H9 (cell line): Measurements from ENCODE around the gene OR51E1. TPM values are rescaled to one million over a fixed set of nuclear protein-coding genes. Genes with fewer than 3 reads are reported as not detected.

Experiments
- DNase-seq: peaks from one replicate; pipeline ENCODE4 v3.0.0-alpha.2; 2017
- H2AFZ ChIP-seq: one replicate; pipeline ENCODE4 v1.6.1; 2013; ENCODE audit warnings: mild to moderate bottlenecking, low read length, control low read depth, moderate library complexity
- H2AK5ac ChIP-seq: 2 replicates; pipeline ENCODE4 v1.6.1; 2013; ENCODE audit warnings: low read length, control low read depth, mixed read lengths; ENCODE audit not compliant: insufficient read length
- H2BK120ac ChIP-seq: one replicate; pipeline ENCODE4 v1.6.1; 2013; ENCODE audit warnings: low read depth, mild to moderate bottlenecking, low read length, control low read depth, inconsistent platforms; ENCODE audit not compliant: poor library complexity, severe bottlenecking
- H2BK12ac ChIP-seq: 2 replicates; pipeline ENCODE4 v1.6.1; 2013; ENCODE audit warnings: low read length, control low read depth, mixed read lengths, low read depth; ENCODE audit not compliant: insufficient read length
- H2BK15ac ChIP-seq: 2 replicates; pipeline ENCODE4 v1.6.1; 2013; ENCODE audit warnings: low read depth, low read length, control low read depth
- H2BK20ac ChIP-seq: one replicate; pipeline ENCODE4 v1.6.1; 2013; ENCODE audit warnings: low read depth, mild to moderate bottlenecking, low read length, control low read depth, inconsistent platforms; ENCODE audit not compliant: poor library complexity, severe bottlenecking
- H2BK5ac ChIP-seq: 2 replicates; pipeline ENCODE4 v1.6.1; 2013; ENCODE audit warnings: low read length, control low read depth, mixed read lengths; ENCODE audit not compliant: insufficient read length
- H3K14ac ChIP-seq: 2 replicates; pipeline ENCODE4 v1.6.1; 2013; ENCODE audit warnings: low read length, control low read depth; ENCODE audit not compliant: insufficient read depth
- H3K18ac ChIP-seq: 2 replicates; pipeline ENCODE4 v1.6.1; 2013; ENCODE audit warnings: low read depth, mild to moderate bottlenecking, mixed read lengths, low read length, control low read depth; ENCODE audit not compliant: insufficient read length
- H3K23ac ChIP-seq: 2 replicates; pipeline ENCODE4 v1.6.1; 2013; ENCODE audit warnings: low read length, control low read depth, mixed read lengths, low read depth; ENCODE audit not compliant: insufficient read length
- H3K23me2 ChIP-seq: 2 replicates; pipeline ENCODE4 v1.6.1; 2013; ENCODE audit warnings: low read depth, mild to moderate bottlenecking, mixed read lengths, low read length, control low read depth; ENCODE audit not compliant: insufficient read length, poor library complexity, severe bottlenecking
- H3K27ac ChIP-seq: 2 replicates; pipeline ENCODE4 v1.5.1; 2013; ENCODE audit warnings: low read length, control low read depth, mixed read lengths, low read depth; ENCODE audit not compliant: insufficient read length
- H3K27me3 ChIP-seq: 2 replicates; pipeline ENCODE4 v1.6.1; 2013; ENCODE audit warnings: low read length, control low read depth, inconsistent platforms; ENCODE audit not compliant: insufficient read depth
- H3K4ac ChIP-seq: 2 replicates; pipeline ENCODE4 v1.6.1; 2013; ENCODE audit warnings: low read depth, mild to moderate bottlenecking, control low read depth, inconsistent platforms, low read length, moderate library complexity
- H3K4me1 ChIP-seq: 2 replicates; pipeline ENCODE4 v1.6.1; 2013; ENCODE audit warnings: low read length, control low read depth, inconsistent platforms; ENCODE audit not compliant: insufficient read depth
- H3K4me2 ChIP-seq: 2 replicates; pipeline ENCODE4 v1.6.1; 2013; ENCODE audit warnings: low read length, control low read depth, mixed read lengths; ENCODE audit not compliant: insufficient read length, insufficient read depth
- H3K56ac ChIP-seq: 2 replicates; pipeline ENCODE4 v1.6.1; 2013; ENCODE audit warnings: low read depth, mild to moderate bottlenecking, mixed read lengths, low read length, control low read depth; ENCODE audit not compliant: insufficient read length
- H3K79me1 ChIP-seq: 2 replicates; pipeline ENCODE4 v1.6.1; 2013; ENCODE audit warnings: low read depth, mild to moderate bottlenecking, moderate library complexity, low read length, control low read depth, inconsistent platforms; ENCODE audit not compliant: insufficient read depth, poor library complexity, severe bottlenecking
- H3K79me2 ChIP-seq: 2 replicates; pipeline ENCODE4 v1.6.1; 2013; ENCODE audit warnings: low read length, control low read depth, inconsistent platforms; ENCODE audit not compliant: insufficient read depth
- H3K9ac ChIP-seq: 2 replicates; pipeline ENCODE4 v1.6.1; 2013; ENCODE audit warnings: low read length, control low read depth, mixed read lengths; ENCODE audit not compliant: insufficient read length; ENCODE audit errors: extremely low read depth
- H3K9me3 ChIP-seq: one replicate; pipeline ENCODE4 v1.6.1; 2013; ENCODE audit warnings: low read depth, low read length, inconsistent platforms; ENCODE audit not compliant: control insufficient read depth
- H3T11ph ChIP-seq: one replicate; pipeline ENCODE4 v1.6.1; 2013; ENCODE audit warnings: mild to moderate bottlenecking, low read length, control low read depth, inconsistent platforms
- H4K20me1 ChIP-seq: one replicate; pipeline ENCODE4 v1.6.1; 2013; ENCODE audit not compliant: control insufficient read depth, insufficient read length, insufficient read depth
- H4K5ac ChIP-seq: 2 replicates; pipeline ENCODE4 v1.6.1; 2013; ENCODE audit warnings: low read depth, mild to moderate bottlenecking, mixed read lengths, low read length, control low read depth; ENCODE audit not compliant: insufficient read length
- H4K8ac ChIP-seq: replicated peaks from 2 replicates; pipeline ENCODE4 v1.6.1; 2013; ENCODE audit warnings: low read length, control low read depth, mixed read lengths, low read depth; ENCODE audit not compliant: insufficient read length
- H4K91ac ChIP-seq: 2 replicates; pipeline ENCODE4 v1.6.1; 2013; ENCODE audit warnings: low read depth, mild to moderate bottlenecking, moderate library complexity, mixed read lengths, low read length, control low read depth; ENCODE audit not compliant: insufficient read length
- H3K27ac Mint-ChIP-seq, 3 experiments: 2 replicates in 2 of 3; 3 replicates in 1 of 3; pipeline ENCODE4 v1.8.0; 2020 to 2021; ENCODE audit warnings: mixed read lengths in 3 of 3, mild to moderate bottlenecking in 1 of 3, moderate library complexity in 1 of 3
- H3K27me3 Mint-ChIP-seq: 2 replicates; pipeline ENCODE4 v1.8.0; 2021; ENCODE audit warnings: low read depth, mild to moderate bottlenecking, moderate library complexity, mixed read lengths
- H3K36me3 Mint-ChIP-seq, 3 experiments: 2 replicates in 2 of 3; 3 replicates in 1 of 3; pipeline ENCODE4 v1.8.0; 2020 to 2021; ENCODE audit warnings: low read depth in 3 of 3, mixed read lengths in 3 of 3; ENCODE audit not compliant: insufficient read depth in 1 of 3
- H3K4me1 Mint-ChIP-seq, 2 experiments: 2 replicates each; pipeline ENCODE4 v1.8.0; 2020; ENCODE audit warnings: mixed read lengths in 2 of 2
- H3K4me3 Mint-ChIP-seq, 2 experiments: 2 replicates in 1 of 2; 3 replicates in 1 of 2; pipeline ENCODE4 v1.8.0; 2020 to 2021; ENCODE audit warnings: mild to moderate bottlenecking in 2 of 2, mixed read lengths in 2 of 2, moderate library complexity in 1 of 2
- H3K9me3 Mint-ChIP-seq, 2 experiments: 2 replicates in 1 of 2; 3 replicates in 1 of 2; pipeline ENCODE4 v1.8.0; 2020; ENCODE audit warnings: mild to moderate bottlenecking in 2 of 2, mixed read lengths in 2 of 2, moderate library complexity in 1 of 2
- CTCF ChIP-seq: fragments of 200-600 bp; sonication (generic); conservative IDR thresholded peaks from 3 replicates; pipeline ENCODE4 v1.8.0; 2021; ENCODE audit warnings: antibody characterized with exemption, mild to moderate bottlenecking
- WGBS: extraction: QIAGEN DNeasy Blood & Tissue Kit; methylation state at CpG from one replicate; pipeline ENCODE4 v1.1.7; 2013; ENCODE audit warnings: missing lambda C conversion rate, low lambda C conversion rate, mixed read lengths; ENCODE audit not compliant: insufficient read length; ENCODE audit errors: extremely low coverage; 5-methylcytosine and 5-hydroxymethylcytosine counted together
- total RNA-seq: library from RNA; stranded (reverse); gene quantifications from 2 replicates; pipeline ENCODE4 v1.2.1, GENCODE V29; 2021

Gene OR51E1
- total RNA-seq, 1 experiment from 2014 or later, result not detected

GRCh38 chr11:4684631-4685285 lies 41.0 kb downstream of the OR51E1 start:
- Histone ChIP-seq H3K4ac (no peak overlapping the region), H2AFZ (no peak overlapping the region), H4K5ac (no peak overlapping the region), H3K4me2 (no peak overlapping the region), H3K9ac (no peak overlapping the region), H3K79me2 (no peaks in the 10 kb centered on the region), H3K18ac (no peak overlapping the region), H3K14ac (no peak overlapping the region), H4K20me1 (no peaks in the 10 kb centered on the region), H2BK5ac (no peak overlapping the region), H4K8ac (no peak overlapping the region), H3K9me3 (no peaks in the 10 kb centered on the region), H3K27me3 (no peaks in the 10 kb centered on the region), H3K56ac (no peak overlapping the region), H4K91ac (no peak overlapping the region), H3K27ac (no peak overlapping the region), H3T11ph (no peak overlapping the region), H3K4me1 (no peaks in the 10 kb centered on the region), H3K23me2 (no peaks in the 10 kb centered on the region), H2AK5ac (no peak overlapping the region), H2BK12ac (no peak overlapping the region), H3K79me1 (no peaks in the 10 kb centered on the region), H2BK15ac (no peak overlapping the region), H2BK20ac (no peak overlapping the region), H3K23ac (no peak overlapping the region), H2BK120ac (no peak overlapping the region)
- no CpG with 5 or more reads among the region's 3 CpGs for WGBS
- Mint-ChIP-seq H3K4me1 (no peaks in the 10 kb centered on the region), H3K36me3 (no peaks in the 10 kb centered on the region), H3K27me3 (no peaks in the 10 kb centered on the region), H3K4me3 (no peak overlapping the region), H3K27ac (peak overlapping the region in 1 of 3 experiments; percentile 73; a peak in 1 of 7 replicates), H3K9me3 (no peaks in the 10 kb centered on the region; a peak in 1 of 5 replicates)
- TF ChIP-seq CTCF, result no peak
- DNase-seq, result no peak
